Lower lobe of right lung (tissue), 2 donors: ENCODE measurements around the gene UTP11. TPM values are rescaled to one million over a fixed set of nuclear protein-coding genes. Genes with fewer than 3 reads are reported as not detected.

Experiments
- ATAC-seq, 2 donors: fragments of 200-7000 bp; cut with Tn5 transposase; one replicate each; pipeline ENCODE4 v1.9.1; 2020 to 2022; ENCODE audit warnings: mild to moderate bottlenecking in 2 of 2, moderate library complexity in 2 of 2
- DNase-seq: peaks from one replicate; pipeline ENCODE4 v3.0.0-alpha.2; 2020
- H3K27ac ChIP-seq: fragments of 200-600 bp; one replicate; pipeline ENCODE4 v1.8.0; 2022
- H3K27me3 ChIP-seq: fragments of 200-600 bp; one replicate; pipeline ENCODE4 v1.8.0; 2022; ENCODE audit warnings: low read depth
- H3K36me3 ChIP-seq: fragments of 200-600 bp; one replicate; pipeline ENCODE4 v1.8.0; 2022; ENCODE audit warnings: mild to moderate bottlenecking
- H3K4me1 ChIP-seq: fragments of 200-600 bp; one replicate; pipeline ENCODE4 v1.8.0; 2022
- H3K4me3 ChIP-seq: fragments of 200-600 bp; one replicate; pipeline ENCODE4 v1.8.0; 2022; ENCODE audit warnings: mild to moderate bottlenecking
- H3K9me3 ChIP-seq: fragments of 200-600 bp; one replicate; pipeline ENCODE4 v1.8.0; 2022
- intact Hi-C: fragments of 100-400 bp; cut with DNase I; formaldehyde crosslinking; loops from one replicate; pipeline ENCODE4 v1.11.0; 2022
- total RNA-seq: library from RNA; stranded (reverse); fragmentation: NEBNext Ultra II Directional; extraction: Animal tissue kit (Norgen Biotek cat#: 25700); gene quantifications from one replicate; pipeline ENCODE4 v1.2.1, GENCODE V29; 2021
- TF ChIP-seq, protein P1 (sequence below): fragments of 200-600 bp; IDR thresholded peaks from one replicate; pipeline ENCODE4 v1.8.0; 2022; ENCODE audit warnings: antibody characterized with exemption, mild to moderate bottlenecking
- donor health status: DM: no; HTN: yes; CAD: no; lungs with severe emphysema.

UTP11 gene
- total RNA-seq, 1 donor from 2014 or later: 22.8 TPM

GRCh38 chr1:38059635-38060250 is 47.2 kb downstream of the UTP11 start:
- H3K9me3 ChIP-seq: no peaks in the 10 kb centered on the region
- DNase-seq (no peak), ATAC-seq (no peak)
- TF ChIP-seq, protein P1, sequence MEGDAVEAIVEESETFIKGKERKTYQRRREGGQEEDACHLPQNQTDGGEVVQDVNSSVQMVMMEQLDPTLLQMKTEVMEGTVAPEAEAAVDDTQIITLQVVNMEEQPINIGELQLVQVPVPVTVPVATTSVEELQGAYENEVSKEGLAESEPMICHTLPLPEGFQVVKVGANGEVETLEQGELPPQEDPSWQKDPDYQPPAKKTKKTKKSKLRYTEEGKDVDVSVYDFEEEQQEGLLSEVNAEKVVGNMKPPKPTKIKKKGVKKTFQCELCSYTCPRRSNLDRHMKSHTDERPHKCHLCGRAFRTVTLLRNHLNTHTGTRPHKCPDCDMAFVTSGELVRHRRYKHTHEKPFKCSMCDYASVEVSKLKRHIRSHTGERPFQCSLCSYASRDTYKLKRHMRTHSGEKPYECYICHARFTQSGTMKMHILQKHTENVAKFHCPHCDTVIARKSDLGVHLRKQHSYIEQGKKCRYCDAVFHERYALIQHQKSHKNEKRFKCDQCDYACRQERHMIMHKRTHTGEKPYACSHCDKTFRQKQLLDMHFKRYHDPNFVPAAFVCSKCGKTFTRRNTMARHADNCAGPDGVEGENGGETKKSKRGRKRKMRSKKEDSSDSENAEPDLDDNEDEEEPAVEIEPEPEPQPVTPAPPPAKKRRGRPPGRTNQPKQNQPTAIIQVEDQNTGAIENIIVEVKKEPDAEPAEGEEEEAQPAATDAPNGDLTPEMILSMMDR: no peak
- H3K27ac ChIP-seq: no peak overlapping the region
- no peak overlapping the region for H3K4me3 ChIP-seq
- no peaks in the 10 kb centered on the region for H3K4me1 ChIP-seq
- H3K36me3 ChIP-seq: no peaks in the 10 kb centered on the region
- H3K27me3 ChIP-seq: no peaks in the 10 kb centered on the region
- intact Hi-C loops: no loop called here

DNA sequence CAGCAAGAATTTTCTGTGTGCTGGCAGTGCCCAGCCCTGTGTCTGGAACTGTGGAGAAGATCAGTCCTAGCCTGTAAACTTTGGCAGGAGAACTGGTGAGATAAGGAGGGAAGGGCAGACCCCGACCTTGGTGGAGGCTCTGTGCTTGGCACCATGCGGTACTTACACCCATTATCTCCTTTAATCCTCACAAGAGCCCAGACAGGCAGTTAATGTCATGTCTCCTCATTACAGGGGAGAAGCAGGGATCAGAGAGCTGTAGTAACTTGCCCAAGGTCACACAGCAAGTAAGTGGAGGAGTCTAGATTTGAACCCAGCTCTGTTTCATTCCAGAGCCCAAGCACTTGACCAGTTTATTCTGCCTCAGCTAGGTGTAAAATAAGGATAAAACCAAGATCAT is 48.0 kb downstream of the UTP11 start:
- no peak for DNase-seq
- ATAC-seq: no peak
- H3K36me3 ChIP-seq: no peaks in the 10 kb centered on the region
- H3K27me3 ChIP-seq: no peaks in the 10 kb centered on the region
- no peak overlapping the region for H3K27ac ChIP-seq
- intact Hi-C loops: no loop called here
- no peak overlapping the region for H3K4me3 ChIP-seq
- TF ChIP-seq, protein P1: no peak
- no peaks in the 10 kb centered on the region for H3K9me3 ChIP-seq
- H3K4me1 ChIP-seq: no peaks in the 10 kb centered on the region

- no peaks in the 10 kb centered on the region for H3K4me1 ChIP-seq
- no peaks in the 10 kb centered on the region for H3K27me3 ChIP-seq
- no peaks in the 10 kb centered on the region for H3K36me3 ChIP-seq
- H3K4me3 ChIP-seq: no peak overlapping the region
- TF ChIP-seq, protein P1: no peak
- intact Hi-C loops: no loop called here
- no peaks in the 10 kb centered on the region for H3K9me3 ChIP-seq
- ATAC-seq: no peak
- no peak for DNase-seq
- no peak overlapping the region for H3K27ac ChIP-seq
Measured at GRCh38 chr1:38061290-38061689, 48.8 kb downstream of the UTP11 start.

- intact Hi-C loops: no loop called here
- ATAC-seq: no peak
- no peak for DNase-seq
- no peak overlapping the region for H3K4me3 ChIP-seq
- H3K36me3 ChIP-seq: no peaks in the 10 kb centered on the region
- H3K27ac ChIP-seq: no peak overlapping the region
- TF ChIP-seq, protein P1: no peak
- H3K4me1 ChIP-seq: no peaks in the 10 kb centered on the region
- no peaks in the 10 kb centered on the region for H3K9me3 ChIP-seq
- no peaks in the 10 kb centered on the region for H3K27me3 ChIP-seq
Measured at GRCh38 chr1:38061883-38062328, 49.4 kb downstream of the UTP11 start.

DNA sequence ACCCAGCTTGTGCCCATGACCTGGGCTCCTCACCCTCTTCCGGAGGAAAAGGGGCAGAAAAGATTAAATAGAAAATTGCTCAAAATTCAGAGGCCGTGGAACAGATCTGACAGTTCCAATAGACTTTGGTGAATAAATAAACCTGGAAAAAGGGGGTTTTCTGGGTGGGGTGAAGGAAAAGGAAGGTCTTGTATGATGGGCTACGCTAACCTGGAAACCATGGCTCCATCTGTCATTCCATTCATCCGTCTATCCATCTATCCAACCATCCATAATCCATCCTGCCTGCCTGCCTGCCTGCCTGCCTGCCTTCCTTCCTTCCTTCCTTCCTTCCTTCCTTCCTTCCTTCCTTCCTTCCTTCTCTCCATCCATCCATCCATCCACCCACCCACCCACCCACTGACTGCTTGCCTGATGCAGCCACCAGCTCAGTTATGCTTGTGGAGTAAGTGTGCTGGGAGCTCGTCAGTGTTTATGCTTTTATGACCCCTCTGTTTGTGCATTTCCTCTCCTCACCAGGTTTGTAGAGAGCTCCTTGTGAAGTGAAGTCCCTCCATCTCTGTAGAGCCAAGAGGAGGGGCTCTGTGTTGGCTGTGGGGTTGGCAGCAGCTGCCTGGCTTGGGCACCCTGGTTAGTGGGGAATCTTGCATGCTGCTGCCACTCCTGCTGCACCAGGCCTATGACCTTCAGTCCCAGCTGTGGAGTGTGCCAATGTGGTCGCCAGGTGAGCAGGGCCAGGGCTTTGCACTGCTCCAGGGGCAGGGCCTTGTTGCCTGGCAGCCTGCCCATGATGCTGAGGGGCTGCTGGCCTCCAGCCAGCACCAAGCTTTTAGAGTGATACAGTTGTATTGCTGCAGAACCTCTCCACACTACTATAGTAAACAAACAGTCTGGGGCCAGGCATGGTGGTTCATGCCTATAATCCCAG is 50.1 kb downstream of the UTP11 start:
- Histone ChIP-seq H3K27me3 (no peaks in the 10 kb centered on the region), H3K4me3 (no peak overlapping the region), H3K27ac (no peak overlapping the region), H3K36me3 (no peaks in the 10 kb centered on the region), H3K4me1 (no peaks in the 10 kb centered on the region), H3K9me3 (no peaks in the 10 kb centered on the region)
- ATAC-seq: no peak
- intact Hi-C loops: no loop called here
- TF ChIP-seq, protein P1: no peak
- DNase-seq: no peak
